A673 (cell line): ENCODE data around the gene TAS2R38. TPM values are rescaled to one million over a fixed set of nuclear protein-coding genes. Genes with fewer than 3 reads are reported as not detected.

Source experiments
- BruUV-seq: library from RNA; stranded (reverse); fragments of 400-500 nt; replicated peaks from 2 replicates; lab custom pipeline; 2021; lab: Mats Ljungman, UMichigan
- CTCF ChIA-PET: fragments of 300-600 bp; sonication (Branson Sonifier 250); formaldehyde crosslinking; loops from one replicate; lab custom pipeline; 2022; ENCODE audit warnings: antibody characterized with exemption; lab: Charles Lee
- POLR2A ChIA-PET: fragments of 300-600 bp; sonication (Branson Sonifier 250); formaldehyde crosslinking; loops from one replicate; lab custom pipeline; 2022; ENCODE audit warnings: antibody characterized with exemption; ENCODE audit not compliant: low non-redundant PET; lab: Charles Lee
- DNase-seq: peaks from one replicate; pipeline ENCODE4 v3.0.0-alpha.2; 2015; ENCODE audit warnings: low spot score
- H3K27ac ChIP-seq: fragments of 200-600 bp; sonication (generic); 2 replicates; pipeline ENCODE4 v1.5.1; 2016; ENCODE audit warnings: mixed run types, low read depth, mild to moderate bottlenecking, mixed read lengths, antibody characterized with exemption, low read length; ENCODE audit not compliant: poor library complexity, severe bottlenecking
- H3K27me3 ChIP-seq: fragments of 200-600 bp; sonication (generic); replicated peaks from 2 replicates; pipeline ENCODE4 v1.6.1; 2017; ENCODE audit warnings: mixed run types, low read depth, mild to moderate bottlenecking, mixed read lengths, antibody characterized with exemption, low read length; ENCODE audit not compliant: insufficient read depth, poor library complexity
- H3K36me3 ChIP-seq: fragments of 200-600 bp; sonication (generic); 2 replicates; pipeline ENCODE4 v1.6.1; 2016; ENCODE audit warnings: mixed run types, mild to moderate bottlenecking, mixed read lengths, antibody characterized with exemption, low read length; ENCODE audit not compliant: insufficient read depth, poor library complexity, severe bottlenecking
- H3K4me1 ChIP-seq: fragments of 200-600 bp; sonication (generic); 2 replicates; pipeline ENCODE4 v1.6.1; 2017; ENCODE audit warnings: mixed run types, mild to moderate bottlenecking, mixed read lengths, antibody characterized with exemption, low read length; ENCODE audit not compliant: insufficient read depth, poor library complexity, severe bottlenecking
- H3K4me3 ChIP-seq: fragments of 200-600 bp; sonication (generic); 2 replicates; pipeline ENCODE4 v1.5.1; 2016; ENCODE audit warnings: low read depth, mixed run types, mild to moderate bottlenecking, mixed read lengths, low read length; ENCODE audit not compliant: poor library complexity, severe bottlenecking
- H3K9me3 ChIP-seq: fragments of 200-600 bp; sonication (generic); 2 replicates; pipeline ENCODE4 v1.6.1; 2016; ENCODE audit warnings: mixed run types, low read depth, mild to moderate bottlenecking, mixed read lengths, antibody characterized with exemption, low read length; ENCODE audit not compliant: poor library complexity, severe bottlenecking
- CTCF ChIP-seq: fragments of 300-800, 200-600 bp; sonication (generic); conservative IDR thresholded peaks from 2 replicates; pipeline ENCODE4 v1.5.1; 2017; ENCODE audit warnings: low read depth, mild to moderate bottlenecking, antibody characterized with exemption, low read length, moderate library complexity, mixed read lengths
- EZH2 ChIP-seq: fragments of 200-600 bp; sonication (generic); IDR thresholded peaks from 2 replicates; pipeline ENCODE4 v1.6.1; 2017; ENCODE audit warnings: borderline replicate concordance, low read depth, mild to moderate bottlenecking, mixed read lengths, antibody characterized with exemption, low read length; ENCODE audit not compliant: poor library complexity, severe bottlenecking
- intact Hi-C: fragments of 100-400 bp; cut with micrococcal nuclease; formaldehyde crosslinking; loops from one replicate; pipeline ENCODE4 v1.10.0; 2022; ENCODE audit not compliant: unreplicated experiment
- total RNA-seq: library from RNA; stranded (reverse); gene quantifications from 2 replicates; pipeline ENCODE4 v1.2.3, GENCODE V29; 2021

TAS2R38 gene
- total RNA-seq, 1 experiment from 2014 or later: not detected

GRCh38 chr7:141943846-141944245, 29.7 kb downstream of the TAS2R38 start:
- no peak overlapping the region for H3K4me3 ChIP-seq
- no peak for DNase-seq
- ChIA-PET CTCF (no interaction called here), POLR2A (no interaction called here)
- H3K27ac ChIP-seq: no peak overlapping the region
- H3K4me1 ChIP-seq: no peaks in the 10 kb centered on the region
- no TSS peak for BruUV-seq
- intact Hi-C loops: no loop called here
- H3K36me3 ChIP-seq: no peaks in the 10 kb centered on the region
- no peak for TF ChIP-seq EZH2
- TF ChIP-seq CTCF: no peak
- peaks cover 9% of the 10 kb centered on the region for H3K9me3 ChIP-seq
- H3K27me3 ChIP-seq: no peaks in the 10 kb centered on the region

GRCh38 chr7:141941075-141941474, 32.5 kb downstream of the TAS2R38 start:
- TF ChIP-seq CTCF: no peak
- TF ChIP-seq EZH2: no peak
- DNase-seq: no peak
- Histone ChIP-seq H3K4me3 (no peak overlapping the region), H3K27me3 (no peaks in the 10 kb centered on the region), H3K27ac (no peak overlapping the region), H3K4me1 (no peaks in the 10 kb centered on the region), H3K9me3 (peaks cover 9% of the 10 kb centered on the region), H3K36me3 (no peaks in the 10 kb centered on the region)
- ChIA-PET CTCF (no interaction called here), POLR2A (no interaction called here)
- intact Hi-C loops: no loop called here
- no TSS peak for BruUV-seq

GRCh38 chr7:141930211-141930610, 43.4 kb downstream of the TAS2R38 start:
- DNase-seq: no peak
- no peaks in the 10 kb centered on the region for H3K27me3 ChIP-seq
- no peaks in the 10 kb centered on the region for H3K4me1 ChIP-seq
- TF ChIP-seq CTCF (no peak), EZH2 (no peak)
- no TSS peak for BruUV-seq
- intact Hi-C loops: no loop called here
- ChIA-PET POLR2A (no interaction called here), CTCF (no interaction called here)
- no peaks in the 10 kb centered on the region for H3K36me3 ChIP-seq
- H3K27ac ChIP-seq: no peak overlapping the region
- H3K4me3 ChIP-seq: no peak overlapping the region
- no peaks in the 10 kb centered on the region for H3K9me3 ChIP-seq
